Astrocyte of the spinal cord (primary cell): ENCODE measurements around the gene MADCAM1.

Experiments used
- DNase-seq: peaks from one replicate; pipeline ENCODE4 v3.0.0; 2011; ENCODE audit warnings: low read depth, low spot score
- H3K4me3 ChIP-seq: 2 replicates; pipeline ENCODE4 v1.5.1; 2011; ENCODE audit warnings: low read depth, mild to moderate bottlenecking, low read length, moderate library complexity
- in situ Hi-C: cut with HindIII; loops from 2 replicates; pipeline ENCODE4 v1.10.0; 2017; ENCODE audit warnings: low sequenced_read_pairs
- TF ChIP-seq, protein P1 (sequence below): IDR thresholded peaks from 2 replicates; pipeline ENCODE4 v1.5.1; 2012; ENCODE audit warnings: low read depth, mild to moderate bottlenecking, low read length, inconsistent platforms

The MADCAM1 gene

DNA sequence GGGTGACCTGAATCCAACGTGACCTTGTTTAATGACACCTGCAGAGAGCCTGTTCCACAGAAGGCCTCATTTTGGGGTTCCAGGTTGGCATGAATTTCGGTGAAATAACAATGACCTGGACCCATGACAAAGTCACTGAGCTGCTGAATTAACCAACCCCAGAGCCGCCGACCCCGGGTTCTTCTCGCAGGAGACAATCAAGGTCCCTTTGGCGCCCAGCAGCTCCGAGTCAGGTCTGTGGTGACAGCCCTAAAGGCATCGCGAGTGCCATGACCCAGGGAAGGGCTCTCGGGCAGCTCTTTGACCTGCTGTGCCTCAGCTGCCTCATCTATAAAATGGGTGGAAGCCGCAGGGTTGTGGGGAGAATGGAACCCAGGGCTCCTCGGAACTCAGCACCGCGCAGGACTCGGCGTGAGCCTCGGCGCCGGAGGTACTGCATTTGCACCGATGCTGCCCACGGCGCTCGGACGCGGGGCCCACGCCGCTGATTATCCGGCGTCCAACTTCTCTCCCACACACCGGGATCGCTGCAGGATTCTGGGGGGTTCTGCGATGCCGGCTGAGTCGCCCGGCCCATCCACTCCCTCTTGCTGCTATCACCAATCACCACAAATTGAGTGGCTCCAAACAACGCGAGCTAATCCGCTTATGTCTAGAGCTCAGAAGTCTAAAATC is 41.1 kb upstream of the MADCAM1 start:
- H3K4me3 ChIP-seq: no peak overlapping the region
- in situ Hi-C loops: no loop called here
- DNase-seq: no peak
- TF ChIP-seq, protein P1, sequence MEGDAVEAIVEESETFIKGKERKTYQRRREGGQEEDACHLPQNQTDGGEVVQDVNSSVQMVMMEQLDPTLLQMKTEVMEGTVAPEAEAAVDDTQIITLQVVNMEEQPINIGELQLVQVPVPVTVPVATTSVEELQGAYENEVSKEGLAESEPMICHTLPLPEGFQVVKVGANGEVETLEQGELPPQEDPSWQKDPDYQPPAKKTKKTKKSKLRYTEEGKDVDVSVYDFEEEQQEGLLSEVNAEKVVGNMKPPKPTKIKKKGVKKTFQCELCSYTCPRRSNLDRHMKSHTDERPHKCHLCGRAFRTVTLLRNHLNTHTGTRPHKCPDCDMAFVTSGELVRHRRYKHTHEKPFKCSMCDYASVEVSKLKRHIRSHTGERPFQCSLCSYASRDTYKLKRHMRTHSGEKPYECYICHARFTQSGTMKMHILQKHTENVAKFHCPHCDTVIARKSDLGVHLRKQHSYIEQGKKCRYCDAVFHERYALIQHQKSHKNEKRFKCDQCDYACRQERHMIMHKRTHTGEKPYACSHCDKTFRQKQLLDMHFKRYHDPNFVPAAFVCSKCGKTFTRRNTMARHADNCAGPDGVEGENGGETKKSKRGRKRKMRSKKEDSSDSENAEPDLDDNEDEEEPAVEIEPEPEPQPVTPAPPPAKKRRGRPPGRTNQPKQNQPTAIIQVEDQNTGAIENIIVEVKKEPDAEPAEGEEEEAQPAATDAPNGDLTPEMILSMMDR: no peak

DNA sequence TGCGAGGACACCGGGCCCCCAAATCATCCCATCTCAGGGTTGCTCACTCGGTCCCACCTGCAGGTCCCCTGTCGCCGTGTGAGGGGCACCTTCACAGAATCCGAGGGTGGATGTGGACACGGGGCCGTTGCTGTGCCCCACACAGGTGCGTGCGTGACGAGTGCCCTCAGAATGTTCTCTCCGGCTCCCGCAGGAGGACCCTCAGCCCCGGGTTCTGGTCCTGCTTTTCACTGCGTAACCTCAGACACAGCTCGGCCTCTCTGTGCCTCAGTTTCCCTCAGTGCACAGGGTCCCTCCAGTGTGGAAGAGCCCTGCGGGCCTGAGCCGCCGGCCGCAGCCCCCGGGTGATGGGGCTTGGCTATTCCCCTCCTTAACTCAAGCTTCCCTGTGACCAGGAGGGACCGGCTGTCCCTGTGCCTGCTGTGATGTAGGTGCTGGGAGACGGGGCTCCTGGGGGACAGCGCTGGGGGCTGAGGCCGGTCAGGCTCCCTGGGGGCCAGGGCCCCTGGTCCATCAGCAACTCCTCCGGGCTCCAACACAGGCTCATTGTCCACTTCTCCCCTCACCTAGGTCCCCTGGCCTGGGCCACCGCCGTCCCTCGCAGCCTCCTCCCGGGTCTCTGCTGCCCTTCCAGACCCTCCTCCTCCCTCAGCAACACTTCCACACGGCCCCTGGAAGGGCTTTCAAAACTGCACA is 40.3 kb upstream of the MADCAM1 start:
- in situ Hi-C loops: no loop called here
- TF ChIP-seq, protein P1: no peak

DNA sequence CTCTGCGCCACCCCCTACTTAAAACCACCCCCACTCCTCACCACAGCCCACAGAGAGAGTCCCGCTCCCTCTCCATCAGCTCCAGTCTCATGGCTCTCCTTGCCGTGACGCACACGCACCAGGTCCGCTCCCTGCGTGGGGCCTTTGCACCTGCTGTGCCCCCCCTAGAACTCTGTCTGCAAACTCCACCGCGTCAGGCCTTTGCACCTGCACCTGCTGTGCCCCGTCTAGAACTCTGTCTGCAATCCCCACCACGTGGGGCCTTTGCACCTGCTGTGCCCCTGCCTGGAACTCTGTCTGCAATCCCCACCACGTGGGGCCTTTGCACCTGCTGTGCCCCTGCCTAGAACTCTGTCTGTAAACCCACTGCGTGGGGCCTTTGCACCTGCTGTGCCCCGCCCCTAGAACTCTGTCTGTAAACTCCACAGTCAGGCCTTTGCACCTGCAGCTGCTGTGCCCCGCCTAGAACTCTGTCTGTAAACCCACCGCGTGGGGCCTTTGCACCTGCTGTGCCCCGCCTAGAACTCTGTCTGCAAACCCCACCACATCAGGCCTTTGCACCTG is 39.7 kb upstream of the MADCAM1 start:
- in situ Hi-C loops: no loop called here
- TF ChIP-seq, protein P1: no peak
- no peak for DNase-seq
- H3K4me3 ChIP-seq: no peak overlapping the region

More for the DNA sequence above, 40.3 kb upstream of the MADCAM1 start:
- H3K4me3 ChIP-seq: no peak overlapping the region
- no peak for DNase-seq

DNA sequence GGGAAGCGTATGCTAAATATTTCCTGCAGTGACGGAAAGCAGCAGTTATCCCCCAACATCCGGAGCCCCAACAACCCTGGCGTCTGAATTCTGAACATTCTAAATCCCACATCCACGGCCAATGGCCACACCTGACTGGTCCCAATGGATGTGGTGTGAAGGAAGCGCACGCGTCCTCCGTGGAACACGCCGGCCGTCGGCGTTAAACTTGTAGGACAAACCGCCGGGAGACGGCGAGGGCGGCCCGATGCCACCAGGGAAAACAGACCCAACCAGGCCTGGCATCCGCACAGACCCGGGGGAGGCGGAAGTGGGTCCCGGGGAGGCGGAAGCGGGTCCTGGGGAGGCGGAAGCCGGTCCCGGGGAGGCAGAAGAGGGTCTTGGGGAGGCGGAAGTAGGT is 38.6 kb upstream of the MADCAM1 start:
- no peak for DNase-seq
- H3K4me3 ChIP-seq: no peak overlapping the region
- TF ChIP-seq, protein P1: no peak
- in situ Hi-C loops: no loop called here

DNA sequence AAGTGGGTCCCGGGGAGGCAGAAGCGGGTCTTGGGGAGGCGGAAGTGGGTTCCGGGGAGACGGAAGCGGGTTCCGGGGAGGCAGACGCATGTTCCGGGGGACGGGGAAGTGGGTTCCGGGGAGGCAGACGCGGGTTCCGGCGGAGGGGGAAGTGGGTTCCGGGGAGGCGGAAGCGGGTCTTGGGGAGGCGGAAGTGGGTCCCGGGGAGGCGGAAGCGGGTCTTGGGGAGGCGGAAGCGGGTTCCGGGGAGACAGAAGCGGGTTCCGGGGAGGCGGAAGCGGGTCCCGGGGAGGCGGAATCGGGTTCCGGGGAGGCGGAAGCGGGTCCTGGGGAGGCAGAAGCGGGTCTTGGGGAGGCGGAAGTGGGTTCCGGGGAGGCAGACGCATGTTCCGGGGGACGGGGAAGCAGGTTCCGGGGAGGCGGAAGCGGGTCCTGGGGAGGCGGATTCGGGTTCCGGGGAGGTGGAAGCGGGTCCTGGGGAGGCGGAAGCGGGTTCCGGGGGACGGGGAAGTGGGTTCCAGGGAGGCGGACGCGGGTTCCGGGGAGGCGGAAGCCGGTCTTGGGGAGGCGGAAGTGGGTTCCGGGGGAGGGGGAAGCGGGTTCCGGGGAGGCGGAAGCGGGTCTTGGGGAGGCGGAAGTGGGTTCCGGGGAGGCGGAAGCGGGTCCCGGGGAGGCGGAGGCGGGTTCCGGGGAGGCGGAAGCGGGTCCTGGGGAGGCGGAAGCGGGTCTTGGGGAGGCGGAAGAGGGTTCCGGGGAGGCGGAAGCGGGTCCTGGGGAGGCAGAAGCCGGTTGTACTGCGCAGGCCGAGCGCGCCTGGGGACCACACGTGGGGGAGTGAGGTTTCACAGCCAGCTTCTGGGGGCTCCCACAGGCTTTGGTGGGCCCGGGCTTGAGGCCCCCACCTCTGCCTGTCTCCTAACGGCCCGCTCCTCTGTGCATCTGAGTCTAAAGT is 37.9 kb upstream of the MADCAM1 start:
- H3K4me3 ChIP-seq: no peak overlapping the region
- in situ Hi-C loops: no loop called here
- TF ChIP-seq, protein P1: no peak
- DNase-seq: no peak
